ENCODE measurements around the gene IGF1R.

IGF1R gene

DNA sequence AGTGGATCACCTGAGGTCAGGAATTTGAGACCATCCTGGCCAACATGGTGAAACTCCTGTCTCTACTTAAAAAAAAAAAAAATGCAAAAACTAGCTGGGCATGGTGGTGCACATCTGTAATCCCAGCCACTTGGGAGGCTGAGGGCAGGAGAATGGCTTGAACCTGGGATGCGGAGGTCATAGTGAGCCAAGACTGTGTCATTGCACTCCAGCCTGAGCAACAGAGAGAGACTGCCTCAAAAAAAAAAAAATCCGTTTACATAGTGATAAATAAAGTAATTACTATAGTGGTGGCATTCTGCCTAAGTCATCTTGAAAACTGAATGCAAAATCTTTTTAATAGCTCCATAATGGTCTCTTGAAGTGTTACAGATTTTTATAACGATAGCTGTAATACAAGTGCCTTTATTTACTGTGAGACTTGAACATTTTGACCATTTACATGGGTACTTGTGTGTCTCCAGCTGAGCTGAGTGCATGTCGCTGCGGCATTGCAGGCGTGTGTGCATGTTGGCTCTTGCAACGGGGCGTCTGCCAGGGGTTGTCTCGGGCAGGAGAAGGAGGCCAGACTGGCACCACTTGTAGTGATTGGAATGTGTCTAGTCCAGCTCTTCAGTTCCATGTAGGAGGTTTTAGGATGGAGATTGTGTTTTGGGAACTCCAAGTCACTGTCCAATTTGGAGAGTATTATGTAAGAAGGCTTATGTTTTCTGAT lies 111.9 kb downstream of the IGF1R start:
- Histone ChIP-seq H3K9me2 (replicated peaks; ENCODE audit: insufficient read depth, low read length) (no peaks in the 10 kb centered on the region), H2AFZ (ENCODE audit: low read depth, low read length, severe bottlenecking) (no peak overlapping the region), H3K27ac (ENCODE audit: low read depth, low read length) (no peak overlapping the region), H3K27me3 (ENCODE audit: low read length) (no peaks in the 10 kb centered on the region), H3K4me3 (ENCODE audit: insufficient read depth, low read length, poor library complexity, severe bottlenecking) (no peak overlapping the region), H3K79me2 (ENCODE audit: insufficient read depth, low read length) (no peaks in the 10 kb centered on the region), H3K9me3 (ENCODE audit: insufficient read depth, low read length) (no peaks in the 10 kb centered on the region), H3K36me3 (ENCODE audit: low read length) (no peaks in the 10 kb centered on the region), H3K4me2 (ENCODE audit: low read depth, low read length, poor library complexity, severe bottlenecking) (no peak overlapping the region), H4K20me1 (ENCODE audit: low read depth, low read length) (peaks cover 7% of the 10 kb centered on the region; the same call in 1 of the 2 replicates), H3K9ac (ENCODE audit: low read length) (no peak overlapping the region), H3F3A (ENCODE audit: insufficient read depth) (no peaks in the 10 kb centered on the region)
- TF ChIP-seq EZH2phosphoT487 (conservative IDR thresholded peaks at IDR 0.05; ENCODE audit: low read length), result no peak
- TF ChIP-seq, protein P1, sequence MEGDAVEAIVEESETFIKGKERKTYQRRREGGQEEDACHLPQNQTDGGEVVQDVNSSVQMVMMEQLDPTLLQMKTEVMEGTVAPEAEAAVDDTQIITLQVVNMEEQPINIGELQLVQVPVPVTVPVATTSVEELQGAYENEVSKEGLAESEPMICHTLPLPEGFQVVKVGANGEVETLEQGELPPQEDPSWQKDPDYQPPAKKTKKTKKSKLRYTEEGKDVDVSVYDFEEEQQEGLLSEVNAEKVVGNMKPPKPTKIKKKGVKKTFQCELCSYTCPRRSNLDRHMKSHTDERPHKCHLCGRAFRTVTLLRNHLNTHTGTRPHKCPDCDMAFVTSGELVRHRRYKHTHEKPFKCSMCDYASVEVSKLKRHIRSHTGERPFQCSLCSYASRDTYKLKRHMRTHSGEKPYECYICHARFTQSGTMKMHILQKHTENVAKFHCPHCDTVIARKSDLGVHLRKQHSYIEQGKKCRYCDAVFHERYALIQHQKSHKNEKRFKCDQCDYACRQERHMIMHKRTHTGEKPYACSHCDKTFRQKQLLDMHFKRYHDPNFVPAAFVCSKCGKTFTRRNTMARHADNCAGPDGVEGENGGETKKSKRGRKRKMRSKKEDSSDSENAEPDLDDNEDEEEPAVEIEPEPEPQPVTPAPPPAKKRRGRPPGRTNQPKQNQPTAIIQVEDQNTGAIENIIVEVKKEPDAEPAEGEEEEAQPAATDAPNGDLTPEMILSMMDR (IDR thresholded peaks at IDR 0.05; ENCODE audit: insufficient read depth, low read length, poor library complexity, severe bottlenecking), result no peak

DNA sequence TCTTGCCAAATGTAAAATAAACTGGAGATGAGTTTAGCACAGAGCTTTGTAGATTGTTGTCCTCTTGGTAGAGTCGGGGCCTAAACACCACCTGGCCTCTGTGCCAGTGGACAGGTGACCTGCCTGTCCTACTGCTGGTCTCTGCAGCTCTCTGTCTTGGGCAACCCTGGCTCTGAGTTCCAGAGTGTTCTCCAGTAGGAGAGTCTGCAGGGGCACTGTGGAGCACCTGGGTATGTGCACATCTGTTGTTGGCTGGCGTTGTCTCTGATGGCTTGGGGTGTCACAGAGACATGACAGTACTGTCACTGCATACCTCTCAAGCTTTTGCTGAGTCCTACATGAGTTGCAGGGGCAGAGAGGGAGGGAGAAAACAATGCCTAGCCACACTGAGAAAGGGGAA lies 112.6 kb downstream of the IGF1R start:
- H3K36me3 ChIP-seq (ENCODE audit: low read length), result no peaks in the 10 kb centered on the region
- no peak overlapping the region for H2AFZ ChIP-seq (ENCODE audit: low read depth, low read length, severe bottlenecking)
- H3K79me2 ChIP-seq (ENCODE audit: insufficient read depth, low read length), result no peaks in the 10 kb centered on the region
- no peaks in the 10 kb centered on the region for H3K27me3 ChIP-seq (ENCODE audit: low read length)
- H3K4me2 ChIP-seq (ENCODE audit: low read depth, low read length, poor library complexity, severe bottlenecking), result no peak overlapping the region
- peaks cover 4% of the 10 kb centered on the region; the same call in 1 of the 2 replicates for H4K20me1 ChIP-seq (ENCODE audit: low read depth, low read length)
- H3K9me2 ChIP-seq (replicated peaks; ENCODE audit: insufficient read depth, low read length), result no peaks in the 10 kb centered on the region
- H3K4me3 ChIP-seq (ENCODE audit: insufficient read depth, low read length, poor library complexity, severe bottlenecking), result no peak overlapping the region
- no peak overlapping the region for H3K9ac ChIP-seq (ENCODE audit: low read length)
- no peaks in the 10 kb centered on the region for H3F3A ChIP-seq (ENCODE audit: insufficient read depth)
- no peaks in the 10 kb centered on the region for H3K9me3 ChIP-seq (ENCODE audit: insufficient read depth, low read length)
- no peak overlapping the region for H3K27ac ChIP-seq (ENCODE audit: low read depth, low read length)
- TF ChIP-seq, protein P1 (IDR thresholded peaks at IDR 0.05; ENCODE audit: insufficient read depth, low read length, poor library complexity, severe bottlenecking), result no peak
- no peak for TF ChIP-seq EZH2phosphoT487 (conservative IDR thresholded peaks at IDR 0.05; ENCODE audit: low read length)

DNA sequence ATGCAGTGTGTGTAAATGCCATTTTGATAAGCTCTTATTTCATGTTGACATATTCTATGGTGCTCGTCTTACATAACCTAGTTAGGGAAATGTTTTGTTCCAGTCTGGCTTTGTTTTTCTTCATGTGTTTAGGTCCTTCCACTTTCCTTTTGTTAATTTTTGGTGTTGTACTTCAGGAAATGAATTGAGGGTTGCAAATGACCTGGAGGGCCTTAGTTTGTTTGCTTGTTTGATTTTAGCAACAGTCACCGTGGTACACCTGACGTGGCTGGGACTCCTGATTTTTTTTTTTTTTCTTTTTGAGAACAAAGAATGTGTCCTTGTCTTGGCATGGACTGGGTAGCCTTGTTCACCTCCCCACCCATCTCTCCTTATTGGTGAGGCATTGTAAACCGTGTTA lies 114.8 kb downstream of the IGF1R start:
- no peak overlapping the region for H3K4me2 ChIP-seq (ENCODE audit: low read depth, low read length, poor library complexity, severe bottlenecking)
- H3K9ac ChIP-seq (ENCODE audit: low read length), result no peak overlapping the region
- no peaks in the 10 kb centered on the region for H3K27me3 ChIP-seq (ENCODE audit: low read length)
- H2AFZ ChIP-seq (ENCODE audit: low read depth, low read length, severe bottlenecking), result no peak overlapping the region
- H3K9me3 ChIP-seq (ENCODE audit: insufficient read depth, low read length), result no peaks in the 10 kb centered on the region
- no peaks in the 10 kb centered on the region for H3F3A ChIP-seq (ENCODE audit: insufficient read depth)
- no peak for TF ChIP-seq EZH2phosphoT487 (conservative IDR thresholded peaks at IDR 0.05; ENCODE audit: low read length)
- TF ChIP-seq, protein P1 (IDR thresholded peaks at IDR 0.05; ENCODE audit: insufficient read depth, low read length, poor library complexity, severe bottlenecking), result no peak
- H3K36me3 ChIP-seq (ENCODE audit: low read length), result no peaks in the 10 kb centered on the region
- no peak overlapping the region for H3K27ac ChIP-seq (ENCODE audit: low read depth, low read length)
- H3K9me2 ChIP-seq (replicated peaks; ENCODE audit: insufficient read depth, low read length), result no peaks in the 10 kb centered on the region
- H3K4me3 ChIP-seq (ENCODE audit: insufficient read depth, low read length, poor library complexity, severe bottlenecking), result no peak overlapping the region
- no peaks in the 10 kb centered on the region for H3K79me2 ChIP-seq (ENCODE audit: insufficient read depth, low read length)
- peaks cover 10% of the 10 kb centered on the region; the same call in 1 of the 2 replicates for H4K20me1 ChIP-seq (ENCODE audit: low read depth, low read length)
